ENCODE results near the gene TEP1.

DNA sequence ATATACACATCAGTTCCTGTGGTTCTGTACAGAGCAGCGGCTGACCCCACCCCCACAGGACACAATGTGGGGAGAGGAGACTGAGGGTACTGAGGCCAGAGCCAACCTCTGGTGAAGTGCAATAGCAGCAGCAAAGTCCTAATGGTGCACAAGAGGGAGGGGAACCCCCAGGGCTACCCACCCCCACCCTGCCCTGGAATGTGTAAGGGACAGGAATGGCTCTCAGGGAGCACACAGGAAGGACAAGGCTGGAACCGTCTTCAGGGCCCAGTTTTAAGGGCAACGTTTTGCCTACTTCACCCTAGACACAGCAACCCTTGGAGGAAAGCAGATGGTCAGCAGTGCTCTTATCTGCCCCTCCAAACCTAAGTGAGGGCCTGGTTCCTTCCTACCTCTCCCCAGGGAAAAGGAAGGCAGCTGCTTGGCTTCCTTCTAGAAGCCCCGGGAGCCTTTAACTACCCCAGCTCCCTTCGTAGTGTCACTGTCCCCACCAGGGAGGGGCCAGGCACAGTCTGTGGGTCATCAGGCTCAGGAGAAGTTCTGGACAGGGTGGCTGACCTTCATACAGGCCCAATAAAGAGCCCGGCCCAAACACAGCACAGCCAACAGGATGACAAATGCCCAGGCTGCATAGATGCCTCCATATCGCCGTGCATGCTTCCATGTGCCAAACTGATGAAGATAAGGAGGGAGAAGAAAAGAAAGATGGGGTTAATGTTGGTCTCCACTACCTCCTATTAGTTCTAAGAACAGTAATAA is 44.9 kb upstream of the TEP1 start:
- TF ChIP-seq, protein P1, sequence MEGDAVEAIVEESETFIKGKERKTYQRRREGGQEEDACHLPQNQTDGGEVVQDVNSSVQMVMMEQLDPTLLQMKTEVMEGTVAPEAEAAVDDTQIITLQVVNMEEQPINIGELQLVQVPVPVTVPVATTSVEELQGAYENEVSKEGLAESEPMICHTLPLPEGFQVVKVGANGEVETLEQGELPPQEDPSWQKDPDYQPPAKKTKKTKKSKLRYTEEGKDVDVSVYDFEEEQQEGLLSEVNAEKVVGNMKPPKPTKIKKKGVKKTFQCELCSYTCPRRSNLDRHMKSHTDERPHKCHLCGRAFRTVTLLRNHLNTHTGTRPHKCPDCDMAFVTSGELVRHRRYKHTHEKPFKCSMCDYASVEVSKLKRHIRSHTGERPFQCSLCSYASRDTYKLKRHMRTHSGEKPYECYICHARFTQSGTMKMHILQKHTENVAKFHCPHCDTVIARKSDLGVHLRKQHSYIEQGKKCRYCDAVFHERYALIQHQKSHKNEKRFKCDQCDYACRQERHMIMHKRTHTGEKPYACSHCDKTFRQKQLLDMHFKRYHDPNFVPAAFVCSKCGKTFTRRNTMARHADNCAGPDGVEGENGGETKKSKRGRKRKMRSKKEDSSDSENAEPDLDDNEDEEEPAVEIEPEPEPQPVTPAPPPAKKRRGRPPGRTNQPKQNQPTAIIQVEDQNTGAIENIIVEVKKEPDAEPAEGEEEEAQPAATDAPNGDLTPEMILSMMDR (IDR thresholded peaks at IDR 0.05), result no peak
- no peak for TF ChIP-seq POLR2A (IDR thresholded peaks at IDR 0.05)
